HCT116 (cell line): Measurements from ENCODE around the gene MYADML2. TPM values are rescaled to one million over a fixed set of nuclear protein-coding genes. Genes with fewer than 3 reads are reported as not detected.

ENCODE experiments used
- ATAC-seq: fragments of 200-7000 bp; cut with Tn5 transposase; 2 replicates; pipeline ENCODE4 v1.9.1; 2020; ENCODE audit warnings: mild to moderate bottlenecking, moderate library complexity
- BruUV-seq: library from RNA; stranded (reverse); fragments of 400-500 nt; replicated peaks from 2 replicates; lab custom pipeline; 2021; lab: Mats Ljungman, UMichigan
- CTCF ChIA-PET: fragments of 300-600 bp; sonication (Branson Sonifier 250); formaldehyde crosslinking; loops from one replicate; lab custom pipeline; 2021; ENCODE audit warnings: antibody characterized with exemption; lab: Charles Lee
- POLR2A ChIA-PET: fragments of 300-600, 350-600 bp; sonication (Branson Sonifier 250); formaldehyde crosslinking; loops from one replicate; lab custom pipeline; 2021; ENCODE audit warnings: antibody characterized with exemption; lab: Charles Lee
- RAD21 ChIA-PET, 2 experiments: fragments of 300-600 bp; sonication (Branson Sonifier 250); formaldehyde crosslinking; loops; one replicate each; lab custom pipeline; 2023; ENCODE audit warnings: low total read pairs in 2 of 2; ENCODE audit not compliant: uncharacterized antibody in 2 of 2, unreplicated experiment in 2 of 2, low non-redundant PET in 1 of 2; lab: Charles Lee
- DNase-seq: peaks from one replicate; pipeline ENCODE4 v3.0.0-alpha.2; 2010; ENCODE audit warnings: low read depth, low spot score
- H2AFZ ChIP-seq: fragments of 200-600 bp; shearing (Covaris generic), sonication (generic); 2 replicates; pipeline ENCODE4 v1.6.1; 2017; ENCODE audit warnings: low read depth, mixed run types, mixed read lengths, antibody characterized with exemption, low read length; ENCODE audit not compliant: poor library complexity, severe bottlenecking
- H3K27ac ChIP-seq: 2 replicates; pipeline ENCODE4 v1.5.1; 2012; ENCODE audit warnings: low read depth, low read length
- H3K27me3 ChIP-seq: fragments of 200-600 bp; sonication (generic); 2 replicates; pipeline ENCODE4 v1.6.1; 2016; ENCODE audit warnings: mixed run types, low read length, mixed read lengths; ENCODE audit not compliant: insufficient read depth
- H3K36me3 ChIP-seq, 2 experiments: fragments of 200-500 bp in 1 of 2; fragments of 200-600 bp in 1 of 2; sonication (Bioruptor generic) in 1 of 2; sonication (generic) in 1 of 2; 2 replicates each; pipeline versions ENCODE4 v1.5.1 to v1.6.1; 2014 to 2016; ENCODE audit warnings: low read length in 2 of 2, inconsistent platforms in 1 of 2, mixed read lengths in 1 of 2, mixed run types in 1 of 2; ENCODE audit not compliant: insufficient read depth in 2 of 2, control insufficient read depth in 1 of 2
- H3K4me1 ChIP-seq, 2 experiments: fragments of 200-600 bp in 1 of 2; sonication (generic) in 1 of 2; 2 replicates each; pipeline versions ENCODE4 v1.5.1 to v1.6.1; 2012 to 2017; ENCODE audit warnings: low read length in 2 of 2, inconsistent platforms in 1 of 2, mild to moderate bottlenecking in 1 of 2, mixed read lengths in 1 of 2, mixed run types in 1 of 2, moderate library complexity in 1 of 2; ENCODE audit not compliant: insufficient read depth in 2 of 2, control insufficient read depth in 1 of 2
- H3K4me2 ChIP-seq: fragments of 200-600 bp; sonication (generic); 2 replicates; pipeline ENCODE4 v1.6.1; 2017; ENCODE audit warnings: mixed run types, low read length, mixed read lengths
- H3K4me3 ChIP-seq, 2 experiments: fragments of 200-600 bp in 1 of 2; sonication (generic) in 1 of 2; replicated peaks in 1 of 2; 2 replicates each; pipeline ENCODE4 v1.5.1; 2011 to 2016; ENCODE audit warnings: low read length in 2 of 2, control low read depth in 1 of 2, low read depth in 1 of 2, mild to moderate bottlenecking in 1 of 2, mixed read lengths in 1 of 2, mixed run types in 1 of 2
- H3K79me2 ChIP-seq: fragments of 200-600 bp; sonication (generic); 2 replicates; pipeline ENCODE4 v1.6.1; 2017; ENCODE audit warnings: mild to moderate bottlenecking, mixed run types, low read length, moderate library complexity, mixed read lengths; ENCODE audit not compliant: insufficient read depth
- H3K9ac ChIP-seq: fragments of 200-600 bp; sonication (generic); 2 replicates; pipeline ENCODE4 v1.6.1; 2016; ENCODE audit warnings: low read length, mixed read lengths
- H3K9me2 ChIP-seq: fragments of 200-600 bp; sonication (generic), shearing (Covaris generic); 2 replicates; pipeline ENCODE4 v1.6.1; 2017; ENCODE audit warnings: mixed run types, mild to moderate bottlenecking, moderate library complexity; ENCODE audit not compliant: insufficient read depth
- H3K9me3 ChIP-seq, 2 experiments: fragments of 200-500 bp in 1 of 2; fragments of 200-600 bp in 1 of 2; sonication (Bioruptor generic) in 1 of 2; sonication (generic) in 1 of 2; 2 replicates each; pipeline ENCODE4 v1.6.1; 2014 to 2017; ENCODE audit warnings: low read length in 2 of 2, mixed read lengths in 2 of 2, inconsistent platforms in 1 of 2, low read depth in 1 of 2, mild to moderate bottlenecking in 1 of 2, mixed run types in 1 of 2, moderate library complexity in 1 of 2; ENCODE audit not compliant: control insufficient read depth in 1 of 2, insufficient read depth in 1 of 2
- H4K20me1 ChIP-seq: fragments of 200-600 bp; sonication (generic), shearing (Covaris generic); 2 replicates; pipeline ENCODE4 v1.6.1; 2017; ENCODE audit warnings: mixed run types, mild to moderate bottlenecking, moderate library complexity; ENCODE audit not compliant: insufficient read depth
- EZH2phosphoT487 ChIP-seq: fragments of 200-600 bp; IDR thresholded peaks from 2 replicates; pipeline ENCODE4 v1.6.1; 2018; ENCODE audit warnings: antibody characterized with exemption, borderline replicate concordance
- POLR2A ChIP-seq: IDR thresholded peaks from 2 replicates; pipeline ENCODE4 v1.7.0; 2011; ENCODE audit warnings: borderline replicate concordance; ENCODE audit not compliant: insufficient read depth, insufficient read length; ENCODE audit errors: extremely low read depth
- TCF7L2 ChIP-seq: IDR thresholded peaks from 2 replicates; pipeline ENCODE4 v1.7.0; 2011; ENCODE audit warnings: borderline replicate concordance, inconsistent platforms; ENCODE audit not compliant: insufficient read depth, insufficient read length; ENCODE audit errors: extremely low read depth
- ZNF274 ChIP-seq: fragments of 200-500 bp; sonication (Bioruptor generic); IDR thresholded peaks from 2 replicates; pipeline ENCODE4 v1.6.1; 2014; ENCODE audit warnings: mild to moderate bottlenecking, low read depth, low read length, inconsistent platforms
- intact Hi-C: fragments of 100-400 bp; cut with micrococcal nuclease; formaldehyde crosslinking; loops from 2 replicates; pipeline ENCODE4 v1.10.0; 2022
- total RNA-seq: library from RNA; stranded (reverse); gene quantifications from one replicate; pipeline ENCODE4 v1.2.1, GENCODE V29; 2021; ENCODE audit not compliant: unreplicated experiment
- TF ChIP-seq, protein P1 (sequence below): IDR thresholded peaks from 2 replicates; pipeline ENCODE4 v1.6.1; 2012; ENCODE audit warnings: low read depth

MYADML2 gene
- total RNA-seq, 1 experiment from 2014 or later = not detected

DNA sequence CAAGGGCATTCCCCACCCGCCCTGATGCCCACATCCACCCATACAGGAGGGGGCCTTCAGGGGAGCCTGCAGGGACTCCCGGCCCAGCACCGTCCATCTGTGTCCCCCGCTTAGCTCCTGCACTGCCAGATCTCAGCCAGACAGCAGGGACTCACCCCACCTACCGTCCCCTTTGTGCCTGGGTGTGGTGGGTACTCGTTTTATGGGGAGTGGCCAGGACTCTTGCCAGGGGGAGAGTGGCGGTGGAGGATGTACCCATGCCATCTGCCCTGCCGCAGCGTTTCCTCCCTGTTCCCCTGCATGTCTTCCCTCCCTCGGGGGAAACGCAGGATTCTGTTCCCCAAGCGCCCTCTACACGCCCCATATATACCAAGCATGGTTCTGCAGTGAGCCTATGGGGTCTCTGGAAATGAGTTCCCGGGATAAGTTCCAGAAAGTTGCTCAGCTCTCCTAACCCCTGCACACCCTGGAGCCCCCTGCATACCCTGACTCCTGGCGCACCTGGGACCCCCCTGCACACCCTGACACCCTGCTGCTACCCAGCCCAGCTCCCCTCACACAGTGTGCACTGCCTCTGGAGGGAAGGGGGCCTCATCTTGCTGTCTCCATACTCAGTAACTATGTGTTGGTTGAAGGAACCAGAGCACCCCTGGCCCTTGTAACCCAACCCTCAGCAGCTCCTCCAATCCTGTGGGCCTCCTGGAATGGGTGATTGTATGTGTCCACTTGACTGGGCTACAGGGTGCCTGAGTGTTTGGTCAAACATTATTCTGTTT is 15.3 kb downstream of the MYADML2 start (continued):
- TF ChIP-seq, protein P1, sequence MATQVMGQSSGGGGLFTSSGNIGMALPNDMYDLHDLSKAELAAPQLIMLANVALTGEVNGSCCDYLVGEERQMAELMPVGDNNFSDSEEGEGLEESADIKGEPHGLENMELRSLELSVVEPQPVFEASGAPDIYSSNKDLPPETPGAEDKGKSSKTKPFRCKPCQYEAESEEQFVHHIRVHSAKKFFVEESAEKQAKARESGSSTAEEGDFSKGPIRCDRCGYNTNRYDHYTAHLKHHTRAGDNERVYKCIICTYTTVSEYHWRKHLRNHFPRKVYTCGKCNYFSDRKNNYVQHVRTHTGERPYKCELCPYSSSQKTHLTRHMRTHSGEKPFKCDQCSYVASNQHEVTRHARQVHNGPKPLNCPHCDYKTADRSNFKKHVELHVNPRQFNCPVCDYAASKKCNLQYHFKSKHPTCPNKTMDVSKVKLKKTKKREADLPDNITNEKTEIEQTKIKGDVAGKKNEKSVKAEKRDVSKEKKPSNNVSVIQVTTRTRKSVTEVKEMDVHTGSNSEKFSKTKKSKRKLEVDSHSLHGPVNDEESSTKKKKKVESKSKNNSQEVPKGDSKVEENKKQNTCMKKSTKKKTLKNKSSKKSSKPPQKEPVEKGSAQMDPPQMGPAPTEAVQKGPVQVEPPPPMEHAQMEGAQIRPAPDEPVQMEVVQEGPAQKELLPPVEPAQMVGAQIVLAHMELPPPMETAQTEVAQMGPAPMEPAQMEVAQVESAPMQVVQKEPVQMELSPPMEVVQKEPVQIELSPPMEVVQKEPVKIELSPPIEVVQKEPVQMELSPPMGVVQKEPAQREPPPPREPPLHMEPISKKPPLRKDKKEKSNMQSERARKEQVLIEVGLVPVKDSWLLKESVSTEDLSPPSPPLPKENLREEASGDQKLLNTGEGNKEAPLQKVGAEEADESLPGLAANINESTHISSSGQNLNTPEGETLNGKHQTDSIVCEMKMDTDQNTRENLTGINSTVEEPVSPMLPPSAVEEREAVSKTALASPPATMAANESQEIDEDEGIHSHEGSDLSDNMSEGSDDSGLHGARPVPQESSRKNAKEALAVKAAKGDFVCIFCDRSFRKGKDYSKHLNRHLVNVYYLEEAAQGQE = no peak
- TF ChIP-seq TCF7L2 = no peak

DNA sequence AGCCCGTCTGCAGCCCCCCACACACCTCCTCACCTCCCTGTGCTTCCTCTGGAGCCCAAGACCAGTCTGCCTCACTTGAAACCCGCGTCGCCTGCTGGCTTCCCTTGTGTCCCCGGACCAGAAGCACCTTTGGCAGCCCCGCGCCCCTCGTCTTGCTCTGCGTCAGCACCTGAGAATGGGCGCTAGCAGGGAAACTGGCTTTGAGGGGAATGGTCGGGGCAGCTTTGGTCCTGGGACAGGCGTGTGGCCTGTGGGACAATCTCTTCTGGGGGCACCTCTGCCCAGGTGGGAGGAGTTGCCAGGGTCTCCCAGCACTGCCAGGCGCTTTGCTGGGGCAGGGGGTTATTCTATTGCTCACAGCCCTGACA is 15.9 kb downstream of the MYADML2 start:
- Histone ChIP-seq H3K27ac (no peak overlapping the region), H3K27me3 (no peaks in the 10 kb centered on the region), H4K20me1 (no peaks in the 10 kb centered on the region), H3K36me3 (peaks cover 6 to 33% of the 10 kb centered on the region in 2 experiments; a peak in 2 of 4 replicates), H3K4me1 (peaks cover 16 to 61% of the 10 kb centered on the region in 2 experiments), H3K9me2 (no peaks in the 10 kb centered on the region), H3K79me2 (peaks cover 26% of the 10 kb centered on the region), H2AFZ (no peak overlapping the region), H3K9ac (no peak overlapping the region), H3K4me2 (no peak overlapping the region), H3K9me3 (no peaks in the 10 kb centered on the region), H3K4me3 (no peak overlapping the region)
- RAD21 ChIA-PET = no interaction called here
- intact Hi-C loops = no loop called here
- CTCF ChIA-PET = interaction anchor here (1.0 kb wide), 1 partner anchor 29 kb away, joined by 4 read pairs; no protein-coding TSS in a partner anchor
- ATAC-seq = no peak
- no peak for DNase-seq
- POLR2A ChIA-PET = interaction anchor here (1.2 kb wide), 1 partner anchor 91 kb away, joined by 4 read pairs; the partner anchor contains the start of genes CENPX and LRRC45
- TF ChIP-seq EZH2phosphoT487 (no peak), POLR2A (peak; percentile 6), ZNF274 (no peak)
- BruUV-seq = no TSS peak
